Activated CD8-positive, alpha-beta memory T cell treated with anti-CD3 and anti-CD28 coated beads, Interleukin-2, amount 50 U/mL, for 4 hours (primary cell): ENCODE measurements around the gene NF2.
A peak's percentile ranks its signal among the peaks of the same experiment; 100 is the strongest.
"Not testable (repeated sequence)": the region's sequence is repeated elsewhere in the genome, so short reads cannot be mapped to it uniquely, and the experiment has no call there.

Experiments
- DNase-seq: peaks from one replicate; pipeline ENCODE4 v3.0.0-alpha.2; 2020

Gene NF2

DNA sequence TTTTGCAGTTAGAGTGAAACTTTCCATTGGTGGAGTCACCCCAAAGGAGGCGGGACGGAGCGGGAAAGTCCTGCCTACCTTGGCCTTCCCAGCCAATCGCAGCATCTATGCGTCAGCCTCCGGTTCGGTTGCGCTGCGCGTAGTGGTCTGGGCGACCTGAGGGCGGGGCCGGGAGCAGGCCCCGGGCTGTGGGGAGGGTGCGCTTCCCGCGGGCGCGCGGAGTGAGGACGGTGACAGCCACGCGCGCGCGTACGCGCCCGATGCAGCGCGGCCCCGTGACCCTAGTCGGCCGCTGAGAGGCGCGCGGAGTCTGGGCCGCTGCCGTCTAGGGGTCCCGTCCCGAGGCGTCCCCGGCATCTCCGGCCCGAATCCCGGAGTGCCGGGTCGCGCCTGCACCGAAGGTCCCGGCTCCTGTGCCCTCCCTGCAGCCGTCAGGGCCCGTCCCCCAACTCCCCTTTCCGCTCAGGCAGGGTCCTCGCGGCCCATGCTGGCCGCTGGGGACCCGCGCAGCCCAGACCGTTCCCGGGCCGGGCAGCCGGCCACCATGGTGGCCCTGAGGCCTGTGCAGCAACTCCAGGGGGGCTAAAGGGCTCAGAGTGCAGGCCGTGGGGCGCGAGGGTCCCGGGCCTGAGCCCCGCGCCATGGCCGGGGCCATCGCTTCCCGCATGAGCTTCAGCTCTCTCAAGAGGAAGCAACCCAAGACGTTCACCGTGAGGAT, at the start of gene NF2:
TSS of gene NF2 (plus strand) at position 276 of the 718 bp plus-strand sequence. CDS start at position 642, 366 bp downstream.
- peak; percentile 97 for DNase-seq

DNA sequence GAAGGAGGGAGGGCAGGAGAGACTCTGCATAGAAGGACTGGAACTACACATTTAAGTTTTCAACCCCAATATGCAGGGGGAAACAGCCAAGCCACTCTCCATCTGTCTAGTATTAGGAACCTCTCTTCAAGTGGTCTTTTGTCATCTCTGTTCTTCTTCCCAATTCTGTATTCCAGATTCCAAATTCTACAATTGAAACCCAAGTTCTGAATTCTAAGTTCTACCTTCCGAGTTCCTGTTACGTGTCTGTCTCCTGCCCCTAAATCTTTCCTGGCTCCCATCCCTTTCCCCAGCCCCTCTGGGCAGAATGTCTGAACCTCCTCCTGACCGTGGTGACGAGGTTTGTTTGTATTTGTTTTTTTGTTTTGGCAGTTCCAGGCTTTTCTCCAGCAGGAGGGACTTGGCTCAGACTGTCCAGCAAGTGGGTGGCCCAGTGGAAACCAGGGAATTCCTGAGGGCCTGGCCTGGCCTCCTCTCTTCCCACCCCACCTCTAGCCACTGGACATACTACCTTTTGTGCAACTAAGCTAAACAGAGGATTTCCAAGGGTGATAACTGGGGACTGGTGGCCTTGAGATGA, 48.3 kb upstream of the NF2 start:
- no peak for DNase-seq

DNA sequence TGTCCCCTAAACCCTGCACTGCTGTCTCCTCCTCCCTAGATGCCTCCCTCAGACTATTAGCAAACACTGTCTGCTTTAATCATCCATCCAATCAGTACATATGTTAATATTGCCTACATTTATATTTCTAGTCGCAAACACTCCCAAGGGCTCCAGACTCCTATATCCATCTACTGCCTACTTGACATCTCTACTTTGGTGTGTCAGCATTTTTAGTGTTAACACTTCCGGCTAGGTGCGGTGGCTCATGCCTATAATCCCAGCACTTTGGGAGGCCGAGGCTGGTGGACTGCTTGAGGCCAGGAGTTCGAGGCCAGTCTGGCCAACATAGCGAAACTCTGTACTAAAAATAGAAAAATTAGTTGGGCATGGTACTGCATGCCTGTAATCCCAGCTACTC, 44.4 kb upstream of the NF2 start:
- DNase-seq, result no peak

DNA sequence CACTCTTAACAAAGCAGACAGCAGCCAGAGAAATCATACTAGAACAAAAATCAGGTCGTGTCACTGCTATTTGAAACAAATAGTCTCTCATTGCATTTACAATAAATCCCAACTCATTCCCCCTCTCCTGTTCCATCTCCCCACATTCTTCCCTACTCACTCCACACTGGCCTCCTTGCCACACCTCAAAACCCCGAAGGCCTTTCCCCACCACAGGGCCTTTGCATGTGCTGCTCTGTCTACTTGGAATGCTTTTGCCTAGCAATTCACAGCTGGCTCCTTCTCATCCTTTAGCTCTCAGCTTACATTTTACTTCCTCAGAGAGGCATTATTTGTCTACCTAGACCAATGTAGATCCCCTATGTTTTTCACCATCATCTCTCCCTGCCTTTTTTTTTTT, 43.6 kb upstream of the NF2 start:
- no peak for DNase-seq

DNA sequence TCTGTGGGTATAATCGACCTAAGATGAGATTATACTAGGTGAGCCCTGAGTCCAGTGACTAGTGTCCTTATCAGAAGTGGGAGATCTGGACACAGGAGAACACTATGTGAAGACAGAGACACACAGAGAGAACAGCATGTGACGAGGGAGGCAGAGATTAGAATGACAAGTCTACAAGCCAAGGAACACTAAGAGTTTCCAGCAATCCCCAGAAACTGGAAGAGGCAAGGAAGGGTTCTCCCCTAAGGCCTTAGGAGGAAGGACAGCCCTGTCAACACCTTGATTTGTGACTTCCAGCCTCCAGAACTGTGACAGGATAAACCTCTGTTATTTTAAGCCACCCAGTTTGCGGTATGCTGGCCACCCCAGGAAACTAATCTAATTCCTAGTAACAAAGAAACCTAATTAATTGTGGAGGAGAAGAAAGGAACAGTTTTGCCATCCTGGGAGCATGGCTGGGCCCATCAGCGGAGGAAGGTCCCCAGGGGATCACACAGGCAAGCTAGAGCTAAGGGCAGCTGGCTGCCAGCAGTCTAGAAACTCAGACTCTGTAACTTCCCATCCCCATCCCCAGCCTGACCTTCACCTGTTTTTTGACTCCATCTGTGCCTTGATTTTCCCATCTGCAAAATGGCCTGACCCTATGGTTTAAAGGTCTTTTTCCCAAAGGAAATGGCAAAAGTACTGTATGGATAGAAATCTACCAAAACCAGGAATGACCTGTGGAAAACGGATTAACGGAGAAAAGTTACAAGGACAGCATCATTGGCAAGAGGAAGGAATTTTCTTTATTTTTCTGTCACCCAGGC, 39.6 kb upstream of the NF2 start:
- no peak for DNase-seq

DNA sequence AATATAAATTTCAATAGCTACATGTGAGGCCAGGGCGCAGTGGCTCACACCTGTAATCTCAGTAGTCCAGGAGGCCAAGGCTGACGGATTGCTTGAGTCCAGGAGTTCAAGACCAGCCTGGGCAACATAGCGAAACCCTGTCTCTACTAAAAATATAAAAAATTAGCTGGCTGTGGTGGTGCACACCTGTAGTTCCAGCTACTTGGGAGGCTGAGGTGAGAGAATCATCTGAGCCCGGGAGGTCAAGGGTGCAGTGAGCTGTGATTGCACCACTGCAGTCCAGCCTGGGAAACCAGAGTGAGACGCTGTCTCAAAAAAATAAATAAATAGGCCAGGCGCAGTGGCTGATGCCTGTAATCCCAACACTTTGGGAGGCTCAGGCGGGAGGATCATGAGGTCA, 36.9 kb upstream of the NF2 start:
- not testable (repeated sequence) for DNase-seq

DNA sequence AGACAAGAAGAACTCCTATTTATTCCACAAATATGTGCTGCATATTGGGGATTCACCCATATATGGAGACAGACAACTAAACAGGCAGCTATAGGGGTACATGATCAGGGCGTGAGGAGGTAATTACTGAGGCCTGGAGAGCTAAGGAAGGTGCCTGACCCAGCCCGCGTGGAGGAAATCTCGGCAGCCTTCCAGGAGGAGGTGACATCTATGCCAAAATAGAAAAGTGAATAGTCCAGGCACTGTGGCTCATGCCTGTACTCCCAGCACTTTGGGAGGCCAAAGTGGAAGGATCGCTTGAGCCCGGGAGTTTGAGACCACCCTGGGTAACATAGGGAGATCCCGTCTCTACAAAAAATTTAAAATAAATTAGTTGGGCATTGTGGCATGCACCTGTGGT, 36.1 kb upstream of the NF2 start:
- no peak for DNase-seq

DNA sequence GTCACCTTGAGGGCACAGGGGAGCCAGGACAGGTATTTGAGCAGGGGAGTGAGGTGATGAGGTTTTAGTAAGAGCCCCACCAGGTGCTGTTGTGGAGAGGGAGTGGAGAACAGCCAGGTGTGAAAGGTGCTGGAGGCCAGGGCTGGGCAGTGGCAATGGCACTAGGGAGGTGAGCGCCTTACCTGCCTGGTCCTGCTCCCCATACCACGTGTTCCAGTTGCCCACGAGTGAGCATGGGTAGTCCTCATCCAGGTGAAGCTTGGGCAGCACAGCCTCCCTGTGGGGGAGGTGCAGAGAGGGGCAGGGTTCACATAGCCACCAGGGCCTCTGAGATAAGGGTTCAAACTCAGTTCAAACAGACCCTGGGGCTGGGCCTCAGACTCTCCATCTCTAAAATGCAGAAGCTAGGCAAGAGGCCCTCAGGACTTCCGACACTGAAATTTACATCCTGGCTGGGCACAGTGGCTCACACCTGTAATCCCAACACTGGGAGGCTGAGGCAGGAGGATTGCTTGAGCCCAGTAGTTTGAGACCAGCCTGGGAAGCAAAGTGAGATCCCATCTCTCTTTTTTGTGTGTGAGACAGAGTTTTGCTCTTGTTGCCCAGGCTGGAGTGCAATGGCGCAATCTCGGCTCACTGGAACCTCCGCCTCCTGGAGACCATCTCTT, 34.3 kb upstream of the NF2 start:
- no peak for DNase-seq

DNA sequence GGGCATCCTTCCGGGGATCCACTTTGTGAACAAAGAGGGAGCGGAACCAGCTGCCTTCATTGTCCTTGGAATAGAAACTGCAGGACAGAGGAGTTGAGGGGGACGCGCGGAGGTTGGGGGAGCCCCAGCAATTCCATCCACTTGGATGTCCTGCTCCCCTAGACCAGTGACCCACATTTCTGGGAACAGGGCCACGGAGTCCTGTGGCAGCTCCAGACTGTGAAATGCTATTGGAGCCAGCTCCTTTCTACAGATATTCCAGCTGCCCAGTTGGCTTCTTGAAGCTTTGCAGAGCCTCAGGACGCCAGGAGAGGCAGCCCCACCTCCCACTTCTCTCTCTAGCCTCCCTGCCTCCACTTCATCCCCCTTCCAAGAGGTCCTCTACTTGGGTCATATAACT, 33.0 kb upstream of the NF2 start:
- no peak for DNase-seq

DNA sequence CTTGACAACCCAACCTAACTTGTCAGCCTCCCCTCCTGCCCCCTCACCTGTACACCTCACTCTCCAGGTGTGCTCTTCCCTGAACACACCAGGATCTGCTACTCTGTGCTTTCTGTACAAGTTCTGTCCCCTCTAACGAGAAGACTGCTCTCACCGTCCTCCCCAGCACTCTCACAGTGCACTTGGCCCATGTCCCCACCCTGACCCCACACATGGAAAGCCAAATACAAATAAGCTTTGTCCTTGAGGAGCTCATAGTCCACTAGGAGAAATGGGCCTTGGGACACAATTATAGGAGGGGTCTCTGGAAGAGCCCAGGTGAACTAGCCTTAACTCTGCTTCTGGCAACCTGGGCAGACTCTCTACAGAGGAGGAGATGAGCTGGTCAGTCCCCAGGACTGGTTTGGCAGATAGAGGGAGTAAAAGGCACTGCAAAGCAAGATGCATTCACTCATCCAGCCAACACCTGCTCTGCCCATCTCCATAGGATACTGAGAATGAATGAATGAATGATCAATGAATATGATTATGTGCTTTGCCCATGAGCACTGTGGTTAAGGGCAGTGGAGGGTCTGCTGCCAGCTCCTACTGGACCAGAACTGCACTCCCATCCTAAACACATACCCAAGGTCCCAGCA, 32.4 kb upstream of the NF2 start:
- no peak for DNase-seq

DNA sequence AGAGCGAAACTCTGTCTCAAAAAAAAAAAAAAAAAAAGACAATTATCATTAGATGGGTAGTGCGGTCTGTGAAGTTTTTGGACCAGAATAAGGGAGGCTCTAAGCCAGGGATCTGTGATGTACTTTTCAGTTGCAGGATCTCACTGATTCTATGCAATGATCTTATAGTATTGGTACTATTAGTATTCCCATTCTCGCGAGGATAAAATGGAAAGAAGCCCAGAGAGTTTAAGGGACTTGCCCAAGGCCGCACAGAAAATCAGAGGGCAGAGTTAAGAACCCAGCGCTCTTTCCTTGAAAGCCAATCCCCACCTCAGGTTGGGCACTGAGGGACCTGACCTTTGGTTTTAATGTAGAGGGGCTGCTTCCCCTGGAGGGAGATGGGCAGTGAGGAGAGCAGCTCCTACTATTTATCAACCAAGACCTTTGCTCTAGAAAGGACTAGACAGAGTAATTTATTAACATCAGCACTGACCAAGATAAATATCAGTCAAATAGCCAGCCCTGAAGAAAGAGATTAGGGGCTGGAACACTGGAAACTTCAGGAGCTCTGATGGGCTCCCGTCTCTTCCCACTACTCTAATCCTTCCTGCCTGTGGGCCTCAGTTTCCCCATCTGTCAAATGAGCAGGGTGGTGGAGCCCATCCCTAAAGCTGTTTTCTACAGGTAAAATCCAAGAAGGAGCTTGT, 28.5 kb upstream of the NF2 start:
- no peak for DNase-seq

DNA sequence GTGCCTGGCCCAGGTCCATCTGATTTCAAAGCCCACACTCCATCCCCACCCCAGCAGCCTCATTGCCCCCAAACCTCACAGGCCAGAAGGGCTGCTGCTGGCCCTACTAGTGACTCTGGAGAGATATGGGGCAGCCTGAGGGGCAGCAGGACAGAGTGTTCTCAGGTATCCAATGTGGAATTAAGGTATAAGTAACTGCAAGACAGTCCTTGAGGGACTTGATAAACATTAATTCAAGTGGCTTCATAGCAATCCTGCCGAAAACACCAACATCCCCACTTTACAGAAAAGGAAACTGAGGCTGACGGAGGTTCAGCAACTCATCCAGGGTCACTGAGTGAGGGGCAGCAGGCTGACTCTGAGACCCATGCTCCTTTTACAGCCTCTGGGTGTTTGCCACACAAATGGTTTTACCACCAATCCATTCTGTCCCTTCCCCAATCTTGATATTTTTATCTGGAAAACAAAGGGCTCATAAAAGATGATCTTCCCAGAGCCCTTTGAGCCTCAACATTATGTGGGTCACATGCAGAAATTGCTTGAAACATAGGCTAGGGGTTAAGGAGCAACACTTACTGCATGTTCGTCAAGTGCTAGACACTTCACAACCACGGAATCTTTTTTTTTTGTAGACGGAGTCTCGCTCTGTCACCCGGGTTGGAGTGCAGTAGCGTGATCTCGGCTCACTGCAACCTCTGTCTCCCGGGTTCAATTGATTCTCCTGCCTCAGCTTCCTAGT, 24.8 kb upstream of the NF2 start:
- DNase-seq, result no peak

DNA sequence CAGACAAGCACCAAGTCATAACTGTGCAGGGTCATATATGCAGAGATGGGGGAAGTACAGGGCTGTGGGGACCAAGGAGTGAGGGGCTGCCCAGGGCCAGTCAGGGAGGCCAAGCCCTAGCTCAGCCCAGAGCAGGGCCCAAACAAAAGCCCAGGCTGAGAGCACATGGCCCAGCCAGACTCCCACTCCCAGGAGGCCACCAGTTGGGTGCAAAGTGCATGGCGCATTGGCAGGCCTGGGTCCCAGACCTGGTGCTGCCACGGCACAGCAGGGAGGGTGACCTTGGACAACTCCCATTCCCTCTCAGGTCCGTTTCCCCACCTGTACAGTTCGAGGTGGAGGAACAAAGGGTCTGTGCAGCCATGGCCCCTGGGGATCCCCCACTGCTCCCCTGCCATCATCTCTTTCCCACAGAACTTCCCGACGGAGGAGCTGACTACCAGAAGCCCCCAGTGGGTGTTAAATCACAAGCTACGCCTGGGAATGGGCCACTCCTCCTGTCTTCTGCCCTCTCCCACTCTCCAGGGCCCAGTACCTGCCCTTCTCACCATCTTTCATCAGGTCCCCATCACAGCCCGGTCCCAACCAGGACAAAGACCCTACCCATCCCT, 23.1 kb upstream of the NF2 start:
- DNase-seq, result no peak

DNA sequence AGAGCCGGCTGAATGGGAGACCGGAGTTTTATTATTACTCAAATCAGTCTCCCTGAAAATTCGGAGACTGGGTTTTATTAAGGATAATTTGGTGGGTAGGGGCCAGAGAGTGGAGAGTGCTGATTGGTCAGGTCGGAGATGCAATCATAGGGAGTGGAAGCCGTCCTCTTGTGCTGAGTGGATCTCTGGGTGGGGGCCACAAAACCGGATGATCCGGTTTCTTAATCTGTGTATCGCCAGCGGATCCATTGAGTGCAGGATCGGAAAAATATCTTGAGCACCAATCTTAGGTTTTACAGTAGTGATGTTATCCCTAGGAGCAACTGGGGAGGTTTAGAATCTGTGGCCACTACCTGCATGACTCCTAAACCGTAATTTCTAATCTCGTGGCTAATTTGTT, 21.6 kb upstream of the NF2 start:
- no peak for DNase-seq

DNA sequence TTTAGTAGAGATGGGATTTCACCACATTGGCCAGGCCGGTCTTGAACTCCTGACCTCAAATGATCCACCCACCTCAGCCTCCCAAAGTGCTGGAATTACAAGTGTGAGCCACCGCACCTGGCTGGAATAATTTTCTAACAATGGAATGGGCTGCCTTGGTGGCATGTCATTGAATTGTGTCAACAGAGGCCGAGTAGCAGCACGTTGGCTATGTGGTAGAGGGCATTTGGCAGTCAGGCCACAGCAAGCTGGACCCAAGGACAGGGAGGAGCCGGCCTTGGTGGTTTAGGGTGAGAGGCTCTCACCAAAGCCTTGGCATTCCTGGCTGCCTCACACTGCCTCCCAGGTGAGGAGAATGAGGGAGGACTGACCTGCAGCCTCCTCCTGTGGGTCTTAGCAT, 18.5 kb upstream of the NF2 start:
- no peak for DNase-seq

DNA sequence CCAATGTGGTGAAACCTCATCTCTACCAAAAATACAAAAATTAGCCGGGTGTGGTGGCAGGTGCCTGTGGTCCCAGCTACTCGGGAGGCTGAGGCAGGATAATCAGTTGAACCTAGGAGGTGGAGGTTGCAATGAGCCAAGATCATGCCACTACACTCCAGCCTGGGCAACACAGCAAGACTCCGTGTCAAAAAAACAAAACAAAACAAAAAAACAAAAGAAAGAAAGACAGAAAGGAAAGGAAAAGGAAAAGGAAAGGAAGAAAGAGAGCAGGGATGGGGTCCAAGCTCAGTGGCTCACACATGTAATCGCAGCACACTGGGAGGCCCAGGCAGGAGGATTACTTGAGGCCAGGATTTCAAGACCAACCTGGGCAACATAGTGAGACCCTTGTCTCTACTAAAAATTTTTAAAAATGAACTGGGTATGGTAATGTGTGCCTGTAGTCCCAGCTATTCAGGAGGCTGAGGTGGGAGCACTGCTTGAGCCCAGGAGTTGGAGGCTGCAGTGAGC, 17.2 kb upstream of the NF2 start:
- DNase-seq, result not testable (repeated sequence)

DNA sequence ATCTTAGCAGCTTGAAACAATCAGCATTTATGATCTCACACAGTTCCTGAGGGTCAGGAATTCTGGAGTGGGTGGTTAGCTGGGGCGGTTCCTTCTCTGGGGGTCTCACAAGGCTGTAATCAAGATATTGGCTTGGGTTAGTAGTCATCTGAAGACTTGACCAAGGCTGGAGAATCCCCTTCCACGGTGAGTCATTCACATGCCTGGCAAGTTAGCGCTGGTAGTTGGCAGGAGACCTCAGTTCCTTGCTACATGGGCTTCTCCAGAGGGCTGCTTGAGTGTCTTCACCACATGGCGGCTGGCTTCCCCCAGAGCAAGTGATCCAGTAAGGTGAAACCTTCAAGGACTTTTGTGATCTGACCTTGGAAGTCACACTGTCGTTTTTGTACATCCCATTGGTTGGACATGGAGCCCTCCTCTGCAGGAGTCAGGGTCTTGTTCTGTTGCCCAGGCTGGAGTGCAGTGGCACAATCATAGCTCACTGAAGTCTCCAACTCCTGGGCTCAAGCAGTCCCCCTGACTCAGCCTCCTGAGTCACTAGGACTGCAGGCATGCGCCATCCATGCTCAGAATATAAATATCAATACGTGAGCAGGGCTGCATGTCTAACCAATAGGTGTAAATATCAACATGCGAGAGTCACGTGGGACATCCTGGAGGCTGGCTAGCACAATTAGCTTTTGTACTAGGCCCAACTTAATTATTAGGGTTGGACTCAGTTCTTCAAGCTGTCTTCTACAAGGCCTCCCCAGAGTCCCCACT, 15.3 kb upstream of the NF2 start:
- DNase-seq, result no peak

DNA sequence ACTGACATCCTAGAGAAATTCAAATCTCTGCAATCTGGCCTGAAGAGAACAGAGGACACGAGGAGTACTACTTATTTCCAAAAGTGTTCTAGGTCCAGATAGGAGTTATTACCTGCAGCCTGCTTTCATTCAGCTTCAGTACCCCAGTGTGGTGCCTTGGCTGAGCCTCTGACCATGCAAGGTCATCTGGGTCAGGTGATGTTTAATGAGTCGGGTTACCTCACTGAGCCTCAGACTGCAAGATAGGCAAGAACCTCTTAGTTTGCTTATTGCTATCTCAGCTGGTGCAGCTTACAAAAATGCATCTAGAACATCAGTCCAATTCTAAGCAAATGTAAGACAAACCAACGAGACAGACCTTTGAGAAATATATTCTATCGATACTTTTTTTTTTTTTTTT, 9.5 kb upstream of the NF2 start:
- no peak for DNase-seq

DNA sequence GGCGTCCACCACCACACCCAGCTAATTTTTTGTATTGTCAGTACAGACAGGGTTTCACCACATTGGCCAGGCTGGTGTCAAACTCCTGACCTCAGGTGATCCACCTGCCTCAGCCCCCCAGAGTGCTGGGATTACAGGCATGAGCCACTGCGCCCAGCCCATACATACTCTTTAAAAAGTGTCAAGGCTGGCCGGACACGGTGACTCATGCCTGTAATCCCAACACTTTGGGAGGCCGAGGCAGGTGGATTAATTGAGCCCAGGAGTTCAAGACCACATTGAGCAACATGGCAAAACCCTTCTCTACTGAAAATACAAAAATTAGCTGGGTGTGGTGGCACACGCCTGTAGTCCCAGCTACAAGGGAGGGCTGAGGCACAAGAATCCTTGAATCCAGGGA, 9.0 kb upstream of the NF2 start:
- DNase-seq, result not testable (repeated sequence)

DNA sequence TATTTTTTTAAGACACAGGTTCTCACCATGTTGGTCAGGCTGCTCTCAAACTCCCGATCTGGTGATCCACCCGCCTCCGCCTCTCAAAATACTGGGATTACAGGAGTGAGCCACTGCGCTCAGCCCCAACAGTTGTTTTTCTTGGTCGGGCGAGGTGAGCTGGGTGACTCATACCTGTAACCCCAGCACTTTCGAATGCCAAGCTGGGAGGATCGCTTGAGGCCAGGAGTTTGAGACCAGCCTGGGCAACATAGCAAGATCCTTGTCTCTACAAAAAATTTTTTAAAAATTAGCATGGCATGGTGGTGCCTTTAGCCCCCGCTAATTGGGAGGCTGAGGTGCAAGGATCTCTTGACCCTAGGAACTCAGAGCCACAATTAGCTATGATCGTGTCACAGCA, 7.0 kb upstream of the NF2 start:
- DNase-seq, result no peak
